ENCODE data around the gene NTRK3.
"Not testable (repeated sequence)": the region's sequence is repeated elsewhere in the genome, so short reads cannot be mapped to it uniquely, and the experiment has no call there.

The NTRK3 gene

DNA sequence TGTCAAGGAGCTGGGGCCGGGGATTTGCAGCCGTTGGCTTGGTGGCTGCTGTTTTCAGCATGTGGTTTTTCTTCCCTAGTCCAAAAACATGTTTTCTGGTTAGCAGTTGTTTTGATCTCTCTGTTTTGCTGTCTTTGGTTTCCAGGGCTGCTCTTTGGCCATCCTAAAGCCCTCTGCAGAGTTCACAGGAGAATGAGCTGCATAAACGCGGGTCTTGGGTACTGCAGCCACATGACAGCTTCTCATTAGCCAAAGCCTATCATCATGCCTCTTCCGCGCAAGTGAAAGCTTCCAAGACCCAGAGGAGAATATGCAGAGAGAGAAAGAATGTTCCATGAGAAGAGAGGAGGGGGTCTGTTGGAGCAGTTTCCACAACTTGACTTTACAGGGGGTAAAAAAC lies 138.5 kb downstream of the NTRK3 start:
- no peak for DNase-seq

DNA sequence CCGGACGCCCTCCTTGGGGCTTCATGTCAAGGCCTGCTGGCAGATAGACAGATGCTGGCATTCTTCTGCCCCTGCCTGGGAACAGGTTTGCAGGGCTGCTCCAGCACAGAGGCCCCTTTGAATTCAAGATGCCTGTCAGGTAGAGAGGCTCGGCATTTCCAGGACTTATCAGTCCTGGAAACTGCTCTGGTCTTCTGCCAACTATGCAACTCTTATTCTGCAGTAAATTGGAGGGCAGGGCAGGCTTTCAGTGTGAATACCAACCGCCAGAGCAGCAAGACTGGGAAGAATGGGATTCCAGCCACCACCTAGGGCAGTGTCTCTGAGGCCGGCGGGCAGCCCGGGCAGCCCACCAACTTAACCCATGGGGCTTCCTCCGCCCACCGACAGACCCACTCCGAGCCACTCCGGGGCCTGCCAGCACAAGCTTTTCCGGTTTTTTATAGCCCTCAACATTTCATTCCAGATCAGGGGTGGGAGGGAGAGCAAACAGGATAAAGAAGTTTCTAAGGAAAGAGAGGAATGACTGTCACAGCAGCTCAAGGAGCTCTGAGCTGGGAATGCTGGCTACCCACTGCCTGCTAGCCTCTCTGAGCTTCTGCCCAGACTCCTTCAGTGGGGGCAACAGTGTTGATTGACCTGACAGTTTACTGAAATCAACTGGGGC lies 140.9 kb downstream of the NTRK3 start:
- no peak for DNase-seq

DNA sequence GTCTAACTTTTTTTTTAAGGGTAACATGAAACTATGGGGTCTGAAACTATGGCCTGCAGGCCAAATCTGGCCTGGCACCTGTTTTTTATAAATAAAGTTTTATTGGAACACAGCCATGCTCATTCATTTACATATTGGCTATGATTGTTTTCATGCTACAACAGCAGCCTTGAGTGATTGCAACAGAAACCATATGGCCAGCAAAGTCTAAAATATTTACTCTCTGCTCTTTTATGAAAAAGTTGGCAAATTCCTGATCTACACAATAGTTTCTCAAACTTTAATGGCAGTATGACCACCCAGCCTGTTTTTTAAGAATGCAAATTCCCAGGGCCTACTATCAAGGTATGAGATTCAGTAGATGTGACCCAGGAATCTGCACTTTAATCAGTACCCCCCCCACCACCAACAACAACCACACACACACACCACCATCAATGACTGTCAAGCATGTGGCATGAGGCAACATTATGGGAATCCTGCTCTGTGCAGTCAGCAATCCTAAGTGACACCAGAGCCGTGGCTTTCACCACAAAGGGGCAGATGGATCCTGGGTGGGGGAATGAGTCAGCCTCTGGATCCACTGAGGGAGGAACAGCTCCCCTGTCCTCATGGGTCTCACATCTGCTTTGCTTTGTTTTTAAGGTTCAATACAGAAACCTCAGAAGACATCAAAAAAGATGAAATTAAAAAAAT lies 142.8 kb downstream of the NTRK3 start:
- DNase-seq, result no peak

DNA sequence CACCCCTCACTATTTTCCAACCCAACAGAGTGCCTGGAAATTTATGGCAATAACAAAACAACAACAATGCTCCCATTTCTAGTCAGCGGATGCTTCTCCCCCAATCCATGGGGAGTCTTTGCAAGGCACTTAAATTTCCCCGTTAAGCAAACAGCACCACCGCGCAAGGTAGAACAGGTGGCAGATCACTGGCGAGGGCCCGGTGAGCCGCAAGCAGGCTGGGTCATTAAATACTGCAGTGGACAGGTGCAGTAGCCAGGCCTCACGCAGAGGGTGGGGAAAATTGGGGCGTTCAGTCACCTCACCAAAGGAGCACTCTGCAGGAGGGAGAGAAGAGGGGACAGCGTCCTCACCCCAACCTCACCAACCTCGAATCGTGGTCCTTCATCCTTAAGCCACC lies 147.5 kb downstream of the NTRK3 start:
- no peak for DNase-seq

DNA sequence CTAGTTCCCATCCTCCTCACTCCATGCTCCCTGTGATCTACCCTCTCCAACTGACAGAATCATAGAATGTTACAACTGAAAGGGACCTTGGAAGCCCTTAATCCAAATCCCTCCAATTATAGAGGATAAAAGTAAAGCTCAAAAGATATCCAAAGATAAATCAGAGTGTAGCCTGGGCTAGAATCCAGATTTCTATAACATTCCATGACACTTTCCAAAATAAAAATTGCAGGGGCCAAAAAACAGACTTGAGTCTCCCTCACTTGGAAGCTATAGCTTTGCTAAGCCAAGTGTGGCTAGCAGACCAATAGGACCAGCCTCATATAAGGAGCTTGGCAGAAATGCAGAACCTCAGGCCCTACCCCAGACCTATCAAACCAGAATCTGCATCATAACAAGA lies 148.1 kb downstream of the NTRK3 start:
- DNase-seq, result no peak

DNA sequence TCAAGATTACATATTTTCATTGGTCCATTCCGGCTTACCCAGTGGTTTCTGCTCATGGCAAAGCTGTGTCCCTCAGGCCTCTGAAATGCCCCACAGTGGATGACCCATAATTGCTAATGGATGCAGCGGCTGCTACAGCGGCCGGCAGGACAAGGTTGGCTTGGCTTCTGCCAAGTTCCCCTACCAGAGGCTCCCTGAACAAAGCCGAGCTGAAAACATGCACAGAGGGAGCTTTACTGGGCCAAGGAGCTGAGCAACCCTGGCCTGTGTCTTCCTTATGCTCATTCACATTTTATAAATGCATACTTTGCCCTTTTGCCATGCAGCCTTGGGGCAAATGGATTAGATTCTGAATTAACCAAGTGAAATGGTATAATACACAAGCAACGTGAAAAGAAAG lies 150.5 kb downstream of the NTRK3 start:
- DNase-seq, result no peak

DNA sequence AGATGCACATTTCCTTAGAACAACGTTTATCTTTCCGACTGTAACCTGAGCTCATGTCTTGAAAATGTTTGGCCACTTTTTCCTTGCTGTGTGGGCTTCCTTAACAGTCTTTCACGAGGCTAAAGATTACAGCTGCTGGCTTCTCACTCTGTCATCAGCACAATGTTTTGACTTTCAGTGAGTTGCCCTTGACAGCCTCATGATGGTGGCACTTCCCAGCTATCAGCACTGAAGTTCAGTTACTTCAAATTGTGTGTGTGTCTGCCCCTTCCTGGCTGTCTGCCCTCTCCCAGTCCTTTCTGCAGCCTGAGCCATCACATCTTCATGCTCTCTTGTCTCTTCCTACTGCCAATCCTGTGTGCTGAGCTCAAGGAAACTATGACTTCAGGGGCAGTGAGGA lies 152.2 kb downstream of the NTRK3 start:
- no peak for DNase-seq

DNA sequence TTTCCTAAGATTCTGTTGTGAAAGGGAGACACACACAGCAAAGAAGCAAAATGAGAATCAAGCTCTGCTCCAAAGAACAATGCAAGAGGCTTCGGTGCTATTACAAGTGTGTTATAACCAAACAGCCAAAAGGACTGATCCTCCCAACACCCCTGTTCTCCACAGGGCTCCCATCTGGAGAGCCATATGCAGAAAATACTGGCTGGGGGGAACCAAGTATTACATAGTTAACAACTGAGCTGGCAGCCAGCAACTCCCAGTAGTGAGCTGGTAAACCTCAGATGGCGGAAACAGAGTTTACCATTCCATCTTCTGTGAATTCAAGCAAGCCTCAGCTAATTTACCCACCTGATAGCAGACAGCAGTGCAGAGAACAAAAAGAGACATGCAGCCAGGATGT lies 156.4 kb downstream of the NTRK3 start:
- DNase-seq, result no peak

DNA sequence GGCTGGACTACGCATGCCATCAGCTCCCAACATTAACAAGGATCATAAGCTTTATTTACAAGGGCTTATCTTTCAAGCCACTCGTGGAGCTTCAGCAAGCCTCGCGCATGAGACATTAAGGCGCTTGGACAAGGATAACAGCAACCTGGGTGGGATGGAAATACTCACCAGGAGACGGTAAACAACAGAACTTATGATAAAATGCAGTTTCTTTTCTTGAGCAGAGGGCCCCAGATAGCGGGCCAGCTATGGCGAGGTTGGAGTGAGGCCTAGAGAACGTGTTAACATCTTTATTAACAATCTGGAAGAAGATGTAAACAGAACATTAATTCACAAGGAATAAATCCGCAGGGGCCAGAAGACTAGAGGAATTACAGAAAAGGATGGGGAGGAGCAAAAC lies 158.2 kb downstream of the NTRK3 start:
- no peak for DNase-seq

DNA sequence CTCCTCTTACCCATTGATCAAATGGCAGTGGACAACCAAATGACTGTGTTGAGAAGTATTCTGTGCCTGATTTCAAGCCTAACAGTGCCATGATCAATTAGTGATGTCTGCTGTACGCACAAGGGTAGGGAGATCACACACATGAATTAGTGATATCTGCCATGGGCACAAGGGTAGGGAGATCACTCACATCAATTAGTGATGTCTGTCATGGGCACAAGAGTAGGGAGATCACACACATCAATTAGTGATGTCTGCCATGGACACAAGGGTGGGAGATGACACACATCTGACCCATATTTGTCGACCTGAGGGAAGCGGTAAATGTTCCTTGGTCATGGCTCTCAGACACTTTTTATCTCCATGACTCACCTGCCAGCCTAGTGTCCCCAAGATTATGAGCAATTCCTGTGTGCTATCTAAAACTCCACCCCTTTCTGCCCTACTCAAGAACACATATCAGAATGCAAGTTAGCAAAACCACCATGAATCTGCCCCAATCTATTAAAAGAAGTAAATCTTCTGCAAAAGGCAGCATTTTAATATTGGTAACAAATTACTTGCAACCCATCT lies 165.0 kb downstream of the NTRK3 start:
- no peak for DNase-seq

DNA sequence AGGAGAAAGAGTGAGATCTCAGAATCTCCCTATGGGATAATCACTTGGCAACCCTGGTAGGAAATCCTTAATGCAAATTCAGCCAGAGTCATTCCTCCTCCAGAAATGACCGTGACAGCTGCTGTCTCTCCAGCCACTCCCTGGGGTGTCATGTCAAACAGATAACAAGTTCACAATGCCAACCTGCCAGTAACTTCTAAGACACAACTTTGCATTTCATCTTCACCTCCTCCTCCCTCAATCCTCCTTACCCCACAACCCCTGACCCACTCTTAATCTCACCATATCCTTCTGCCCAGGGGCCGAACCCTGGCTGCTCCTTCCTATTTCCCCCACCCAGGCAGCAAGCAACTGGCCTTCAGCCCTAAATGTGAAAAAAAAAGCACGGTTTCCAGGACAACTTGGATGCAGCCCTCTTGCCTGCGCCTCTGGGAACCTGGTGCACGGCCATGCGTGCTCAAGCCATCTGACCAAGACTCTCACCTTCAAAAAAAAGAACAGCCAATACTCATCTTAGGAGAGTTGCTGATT lies 166.0 kb downstream of the NTRK3 start:
- DNase-seq, result no peak

DNA sequence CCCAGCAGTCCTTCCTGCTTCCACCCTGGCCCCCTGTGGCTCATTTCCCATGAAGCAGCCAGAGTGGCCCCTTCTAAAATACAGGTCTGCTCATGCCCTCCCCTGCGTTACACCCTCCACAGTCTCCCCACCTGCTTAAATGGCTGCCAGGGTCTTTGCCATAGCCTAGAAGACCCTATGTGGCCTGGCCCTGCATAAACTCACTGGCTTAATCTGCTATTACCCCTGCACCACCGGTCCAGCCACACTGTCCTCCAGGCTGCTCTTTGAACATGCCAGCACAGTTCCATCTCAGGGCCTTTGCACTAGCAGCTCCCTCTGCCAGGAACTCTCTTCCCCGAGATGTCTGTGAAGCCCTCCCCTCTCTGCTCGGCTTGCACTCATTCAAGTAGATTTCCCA lies 166.8 kb downstream of the NTRK3 start:
- no peak for DNase-seq

DNA sequence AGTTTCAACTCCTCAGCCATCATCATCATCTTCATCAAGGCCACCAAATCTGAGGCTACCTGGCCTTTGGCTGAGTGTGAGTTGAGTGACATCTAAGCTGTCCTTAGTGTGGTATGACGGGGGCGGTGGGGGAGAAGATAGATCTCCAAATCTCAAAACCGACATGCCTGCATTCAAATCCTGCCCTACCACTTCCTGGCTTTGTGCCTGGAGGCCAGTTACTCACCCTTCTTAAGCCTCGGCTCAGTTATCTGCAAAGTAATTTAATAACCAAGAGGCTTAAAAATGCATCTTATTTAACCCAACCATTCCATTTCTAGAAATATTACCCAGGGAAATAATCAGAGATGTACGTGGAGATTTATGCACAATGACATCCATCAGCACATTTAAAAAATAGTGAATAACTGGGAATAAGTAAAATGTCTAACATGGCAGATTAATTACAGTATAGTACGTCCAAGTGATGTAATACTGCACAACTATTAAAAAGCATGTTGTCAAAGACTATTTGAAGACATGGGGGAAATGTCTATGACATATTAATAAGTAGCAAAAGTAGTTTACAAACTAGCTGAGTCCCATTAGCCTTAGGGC lies 167.4 kb downstream of the NTRK3 start:
- DNase-seq, result no peak

DNA sequence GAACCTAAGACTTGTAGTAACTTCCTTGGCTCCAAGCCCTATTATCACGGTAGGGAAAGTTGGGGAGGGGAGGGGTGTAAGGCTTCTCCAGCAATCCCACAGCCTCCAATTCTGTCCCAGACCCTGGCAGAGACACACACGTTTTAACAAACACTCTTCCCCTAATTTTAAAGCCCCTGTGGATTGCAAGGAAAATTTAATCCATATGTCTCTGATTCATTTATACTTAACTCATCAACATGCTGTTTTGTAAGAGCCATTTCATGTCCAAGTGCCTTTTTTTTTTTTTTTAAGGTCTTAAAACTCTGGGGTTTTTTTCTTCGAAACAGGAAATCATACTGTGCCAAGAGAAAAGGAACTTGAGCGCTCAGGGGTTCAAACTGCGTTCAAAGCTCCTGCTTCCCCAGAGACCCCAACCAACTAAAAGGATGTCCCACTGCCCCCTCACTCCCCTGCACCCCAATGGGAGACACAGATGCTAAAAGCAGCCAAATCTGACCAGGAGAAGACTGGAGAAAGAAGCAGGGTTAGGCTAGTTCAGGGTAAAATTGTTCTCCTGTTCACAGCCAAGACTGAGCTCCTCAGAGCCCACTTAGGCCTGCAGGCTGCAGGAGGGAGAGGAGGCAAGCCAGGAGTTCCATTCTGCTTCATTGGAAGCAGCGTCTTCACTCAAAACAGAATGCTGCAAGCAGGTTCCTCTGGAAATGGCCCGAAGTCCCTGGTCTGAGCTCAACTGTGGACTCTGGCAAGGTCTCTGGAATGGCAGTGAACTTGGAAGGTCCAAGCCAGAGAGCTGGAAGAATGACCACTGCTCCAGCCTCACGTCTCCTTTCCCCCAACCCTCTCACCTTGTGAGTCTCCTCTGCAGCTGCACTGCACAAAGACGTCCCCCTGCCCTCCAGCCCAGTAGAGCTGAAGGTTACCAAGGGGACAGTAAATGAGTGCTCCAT lies 172.5 kb downstream of the NTRK3 start:
- no peak for DNase-seq

DNA sequence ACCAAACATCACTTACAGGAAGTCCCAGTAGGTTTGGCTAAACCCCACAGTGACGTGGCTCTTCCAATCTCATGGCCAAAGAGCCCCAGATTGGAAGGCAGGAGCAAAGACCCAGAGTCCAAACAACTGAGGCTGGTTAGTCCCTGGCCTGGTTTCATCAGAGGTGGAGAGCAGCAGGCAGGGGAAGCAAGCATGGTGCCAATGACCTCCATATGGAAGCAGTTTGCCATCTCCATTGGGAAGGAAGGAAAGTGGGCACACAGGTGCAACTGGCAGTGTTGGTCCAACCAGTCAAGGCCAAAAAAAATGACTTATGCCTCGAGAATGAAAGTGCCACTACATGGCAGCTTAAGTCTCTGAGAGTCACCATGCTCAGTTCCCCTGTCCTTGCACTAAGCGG lies 175.9 kb downstream of the NTRK3 start:
- DNase-seq, result no peak

DNA sequence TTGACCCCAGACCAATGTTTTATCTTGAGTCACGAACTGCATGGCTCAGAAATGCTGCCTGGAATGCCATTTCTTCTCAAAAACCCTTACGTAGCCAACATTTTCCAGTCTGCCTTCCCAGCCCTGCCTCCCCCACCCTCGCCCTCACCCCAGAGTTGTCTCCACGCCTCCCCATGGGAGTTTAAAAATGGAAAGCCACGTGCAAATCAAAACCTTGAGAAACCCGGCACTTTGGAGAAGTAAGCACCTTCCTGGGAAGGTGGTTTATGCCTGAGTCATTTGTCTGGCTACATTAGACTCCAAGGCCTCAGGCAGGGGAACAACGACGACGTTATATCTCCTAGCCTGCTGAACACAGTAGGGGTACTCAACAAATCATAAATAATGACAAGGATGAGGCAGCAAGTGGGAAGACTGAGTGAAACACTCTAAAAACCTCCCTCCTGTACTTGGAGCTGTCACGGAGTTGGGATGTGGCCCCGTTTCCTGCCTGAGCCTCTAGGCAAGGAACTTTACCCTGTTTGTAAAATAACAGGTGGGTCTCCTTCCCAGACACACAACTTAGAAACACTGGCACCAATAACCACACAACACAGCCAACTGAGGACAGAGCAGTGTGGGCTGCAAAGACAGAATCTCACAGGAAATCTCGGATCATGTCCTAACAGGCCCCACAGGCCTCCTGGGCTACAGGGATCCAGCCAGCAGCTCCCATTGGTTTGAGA lies 179.1 kb downstream of the NTRK3 start:
- DNase-seq, result no peak

DNA sequence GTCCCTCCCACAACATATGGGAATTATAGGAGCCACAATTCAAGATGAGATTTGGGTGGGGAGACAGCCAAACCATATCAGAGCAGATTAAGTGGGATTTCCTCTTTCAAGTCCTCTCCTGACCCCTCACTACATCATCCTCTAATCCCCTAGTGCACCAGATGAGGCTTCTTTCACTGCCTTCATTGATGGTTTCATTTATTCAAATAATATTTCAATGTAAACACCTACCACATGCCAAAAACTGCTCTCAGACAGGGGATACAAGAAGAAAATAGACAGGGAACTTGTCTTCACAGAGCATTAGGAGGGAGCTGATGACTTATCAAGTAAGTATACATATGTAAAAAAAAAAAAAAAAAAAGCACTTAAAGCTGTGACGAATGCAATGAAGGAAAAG lies 180.2 kb downstream of the NTRK3 start:
- no peak for DNase-seq

DNA sequence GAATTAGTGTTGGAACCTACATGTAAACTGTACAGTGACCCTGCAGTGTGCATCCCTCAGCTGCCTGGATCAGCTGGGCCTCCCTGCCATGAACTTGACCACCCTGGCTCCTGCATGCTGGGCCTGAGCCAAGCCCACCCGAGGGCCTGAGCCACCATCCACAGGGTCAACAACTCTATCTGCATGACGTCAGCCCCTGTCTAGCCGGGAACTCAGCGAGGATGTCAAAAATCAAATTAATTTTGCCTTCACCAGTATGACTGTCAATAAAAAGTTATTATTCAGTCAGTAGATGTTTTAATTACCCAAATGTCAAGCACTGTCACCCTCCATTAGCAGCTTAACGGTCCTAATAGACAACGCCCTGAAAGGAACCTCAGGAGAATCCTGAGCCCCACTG lies 181.4 kb downstream of the NTRK3 start:
- no peak for DNase-seq

DNA sequence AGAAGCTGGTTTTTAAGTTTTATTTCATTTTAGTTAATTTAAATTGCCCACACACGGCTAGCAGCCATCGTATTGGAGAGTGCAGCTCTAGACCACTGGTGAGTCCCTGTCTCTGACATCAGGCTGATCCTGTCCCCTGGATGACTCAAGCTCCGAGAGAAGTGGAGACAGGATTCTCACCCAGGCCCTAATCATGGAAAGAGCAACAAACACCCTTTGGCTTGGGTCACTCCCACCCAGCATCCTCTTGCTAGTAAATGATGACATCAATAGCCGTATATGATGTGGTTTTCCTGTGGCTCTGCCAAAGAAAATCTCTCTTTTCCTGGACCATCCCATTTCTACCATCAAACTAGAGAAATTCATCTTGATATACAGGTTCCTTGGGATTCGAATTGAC lies 182.2 kb downstream of the NTRK3 start:
- no peak for DNase-seq

DNA sequence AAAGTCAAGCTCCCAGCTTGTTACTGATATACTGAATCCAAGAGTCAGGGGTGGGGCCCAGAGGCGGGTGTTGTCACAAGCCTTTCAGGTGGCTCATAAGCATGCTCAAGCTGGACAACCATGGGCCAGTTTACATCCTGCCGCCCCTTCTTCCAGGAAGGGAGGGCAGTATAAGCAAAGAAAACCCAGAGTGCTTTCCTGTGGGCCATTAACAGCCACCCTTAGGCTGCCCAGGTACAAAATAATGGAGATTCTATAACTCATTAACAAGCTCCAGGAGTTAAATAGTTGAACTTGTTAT lies 183.2 kb downstream of the NTRK3 start:
- DNase-seq, result no peak

DNA sequence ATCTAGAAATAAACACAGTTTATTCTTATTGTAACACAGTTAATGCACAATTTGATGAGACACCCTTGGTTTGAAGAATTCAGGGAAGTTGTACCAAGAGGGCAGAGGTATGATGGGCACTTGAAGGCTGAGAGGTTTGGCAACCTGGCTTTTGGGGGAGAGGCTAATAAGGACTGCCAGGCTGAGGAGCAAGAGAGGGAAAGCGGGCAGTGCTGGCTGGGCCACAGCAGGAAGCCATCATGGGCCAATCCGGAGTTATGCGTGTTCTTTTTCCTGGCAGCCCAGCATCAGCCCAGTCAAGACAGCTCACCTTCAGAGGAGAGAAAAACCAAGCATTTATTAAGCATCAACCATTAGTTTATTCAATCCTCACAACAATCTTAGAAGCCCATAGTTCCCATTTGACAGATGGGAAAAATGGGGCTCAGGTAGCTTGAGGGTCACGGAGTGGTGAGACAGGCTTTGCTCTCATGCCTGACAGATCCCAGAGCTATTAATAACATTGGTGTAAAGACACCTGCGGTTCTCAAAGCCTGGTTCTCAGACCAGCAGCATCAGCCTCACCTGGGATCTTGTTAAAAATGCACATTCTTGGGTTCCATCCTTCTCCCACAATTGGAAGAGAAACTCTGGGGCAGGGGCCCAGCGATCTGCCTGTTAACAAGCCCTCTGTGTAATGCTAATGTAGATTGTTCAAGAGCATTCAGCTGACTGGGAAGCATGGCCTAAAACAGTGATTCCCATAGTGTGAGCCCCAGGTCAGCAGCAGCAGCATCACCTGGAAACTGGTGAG lies 183.7 kb downstream of the NTRK3 start:
- no peak for DNase-seq

DNA sequence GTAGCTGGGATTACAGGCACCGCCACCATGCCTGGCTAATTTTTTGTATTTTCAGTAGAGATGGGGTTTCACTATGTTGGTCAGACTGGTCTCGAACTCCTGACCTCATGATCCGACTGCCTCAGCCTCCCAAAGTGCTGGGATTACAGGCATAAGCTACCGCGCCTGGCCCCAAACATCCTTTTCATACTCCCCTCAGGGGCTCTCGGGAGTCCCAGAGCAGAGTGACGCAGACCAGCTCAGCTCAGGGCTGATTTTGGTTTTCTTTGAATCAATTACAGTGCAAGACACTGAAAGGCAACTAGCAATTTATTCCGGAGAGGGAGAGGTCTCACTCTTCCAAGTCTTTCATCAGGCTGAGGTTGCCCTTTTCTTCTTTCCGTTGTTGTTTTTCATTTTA lies 184.4 kb downstream of the NTRK3 start:
- not testable (repeated sequence) for DNase-seq

Measured in GDM1 (cell line).